CD4-positive, alpha-beta memory T cell (primary cell): ENCODE measurements around the gene SLC12A4. TPM values are rescaled to one million over a fixed set of nuclear protein-coding genes. Genes with fewer than 3 reads are reported as not detected.

Source experiments
- CTCF ChIA-PET: fragments of 350-600 bp; sonication (Branson Sonifier 250); formaldehyde crosslinking; loops from one replicate; lab custom pipeline; 2021; ENCODE audit warnings: inconsistent platforms; ENCODE audit not compliant: partially characterized antibody; lab: Charles Lee
- POLR2A ChIA-PET: fragments of 350-600 bp; sonication (Branson Sonifier 250); formaldehyde crosslinking; loops from one replicate; lab custom pipeline; 2021; ENCODE audit not compliant: partially characterized antibody; lab: Charles Lee
- DNase-seq, 5 donors: peaks; one replicate each; pipeline versions ENCODE4 v3.0.0 to v3.0.0-alpha.2; 2020 to 2022; ENCODE audit warnings: mixed read lengths in 1 of 5
- H3K27ac ChIP-seq: one replicate; pipeline ENCODE4 v1.7.0; 2013; ENCODE audit warnings: low read depth, low read length
- H3K27me3 ChIP-seq: 2 replicates; pipeline ENCODE4 v1.7.0; 2013; ENCODE audit warnings: mild to moderate bottlenecking, low read length, moderate library complexity; ENCODE audit not compliant: insufficient read depth
- H3K36me3 ChIP-seq: 2 replicates; pipeline ENCODE4 v1.7.0; 2013; ENCODE audit warnings: mild to moderate bottlenecking, low read length, moderate library complexity; ENCODE audit not compliant: insufficient read depth
- H3K4me1 ChIP-seq: 2 replicates; pipeline ENCODE4 v1.7.0; 2013; ENCODE audit warnings: mild to moderate bottlenecking, low read length, moderate library complexity; ENCODE audit not compliant: insufficient read depth
- H3K4me3 ChIP-seq, 2 donors: one replicate each; pipeline ENCODE4 v1.7.0; 2013; ENCODE audit warnings: low read length in 2 of 2, mild to moderate bottlenecking in 1 of 2
- H3K9me3 ChIP-seq, 2 donors: one replicate each; pipeline ENCODE4 v1.7.0; 2013; ENCODE audit warnings: low read length in 2 of 2, control low read depth in 1 of 2; ENCODE audit not compliant: control insufficient read depth in 1 of 2
- H3K27ac Mint-ChIP-seq, 7 donors: one replicate each; pipeline ENCODE4 v1.8.0; 2020 to 2021; ENCODE audit warnings: mixed read lengths in 7 of 7, mild to moderate bottlenecking in 6 of 7, inconsistent platforms in 3 of 7, moderate library complexity in 3 of 7
- H3K27me3 Mint-ChIP-seq, 2 donors: one replicate each; pipeline ENCODE4 v1.8.0; 2020 to 2021; ENCODE audit warnings: mixed read lengths in 2 of 2
- H3K36me3 Mint-ChIP-seq, 2 donors: one replicate each; pipeline ENCODE4 v1.8.0; 2020 to 2021; ENCODE audit warnings: mixed read lengths in 2 of 2, inconsistent platforms in 1 of 2, mild to moderate bottlenecking in 1 of 2
- H3K4me1 Mint-ChIP-seq, 4 donors: one replicate each; pipeline ENCODE4 v1.8.0; 2020 to 2021; ENCODE audit warnings: mixed read lengths in 4 of 4, mild to moderate bottlenecking in 1 of 4
- H3K4me3 Mint-ChIP-seq, 8 donors: one replicate each; pipeline ENCODE4 v1.8.0; 2020 to 2021; ENCODE audit warnings: mixed read lengths in 8 of 8, mild to moderate bottlenecking in 7 of 8, moderate library complexity in 6 of 8, inconsistent platforms in 3 of 8
- H3K9me3 Mint-ChIP-seq, 8 donors: one replicate each; pipeline ENCODE4 v1.8.0; 2020 to 2021; ENCODE audit warnings: mixed read lengths in 8 of 8, mild to moderate bottlenecking in 5 of 8, inconsistent platforms in 3 of 8, moderate library complexity in 1 of 8
- intact Hi-C: fragments of 100-400 bp; cut with micrococcal nuclease; formaldehyde crosslinking; loops from one replicate; pipeline ENCODE4 v1.15.1; 2023
- polyA plus RNA-seq, 2 donors: library from polyadenylated mRNA; unstranded; fragments of 300-500 nt; fragmentation: Illumina TruSeq; gene quantifications; one replicate each; pipeline ENCODE4 v1.2.3, GENCODE V29; 2021
- total RNA-seq, 2 experiments: library from RNA; stranded (reverse); gene quantifications; one replicate each; pipeline ENCODE4 v1.2.3, GENCODE V29; 2021

SLC12A4 gene
- total and polyA plus RNA-seq, 4 experiments from 2014 or later = 4.0 to 33.5 (median 19.1) TPM

- Mint-ChIP-seq H3K36me3 (peaks cover 0 to 9% of the 10 kb centered on the region in 2 donors), H3K9me3 (no peaks in the 10 kb centered on the region), H3K27me3 (no peaks in the 10 kb centered on the region), H3K27ac (peak overlapping the region; percentile 83 to 98 (median 95)), H3K4me3 (peak overlapping the region; percentile 88 to 99 (median 96)), H3K4me1 (peaks cover 12 to 37% (median 19%) of the 10 kb centered on the region in 4 donors)
- Histone ChIP-seq H3K36me3 (no peaks in the 10 kb centered on the region), H3K4me1 (peaks cover 17% of the 10 kb centered on the region), H3K9me3 (no peaks in the 10 kb centered on the region), H3K4me3 (peak overlapping the region; percentile 84 to 91), H3K27ac (peak overlapping the region; percentile 63), H3K27me3 (no peaks in the 10 kb centered on the region)
- POLR2A ChIA-PET = interaction anchor here (0.6 to 4.7 kb wide), 6 partner anchors 10 to 436 kb away, joined by 3 to 49 read pairs (median 5); partner anchors contain the start of genes NFATC3 and PSMB10
- peak in 3 of 5 donors; percentile 22 to 39 (median 28) for DNase-seq
- CTCF ChIA-PET = no interaction called here
- intact Hi-C loops = loop anchor here (1.0 to 2.0 kb wide), 2 partner anchors 33 to 54 kb away; partner anchors contain the start of genes DDX28, DUS2 and PSMB10
Measured at GRCh38 chr16:67969254-67970039, 1.0 kb upstream of the SLC12A4 start.

GRCh38 chr16:67967958-67968399, 458 bp downstream of the SLC12A4 start:
- intact Hi-C loops = loop anchor here (2.0 kb wide), 1 partner anchor 31 kb away; the partner anchor contains the start of gene PSMB10
- H3K4me3 ChIP-seq = peak overlapping the region; percentile 24 to 91
- ChIA-PET POLR2A (interaction anchor here (0.8 to 4.7 kb wide), 6 partner anchors 19 to 54 kb away, joined by 3 to 49 read pairs (median 4); partner anchors contain the start of gene PSMB10), CTCF (interaction anchor here (1.1 kb wide), 1 partner anchor 26 kb away, joined by 3 read pairs; no protein-coding TSS in a partner anchor)
- H3K27ac ChIP-seq = peak overlapping the region; percentile 63
- Mint-ChIP-seq H3K4me3 (peak overlapping the region; percentile 88 to 98 (median 96)), H3K36me3 (peaks cover 1 to 9% of the 10 kb centered on the region in 2 donors), H3K9me3 (no peaks in the 10 kb centered on the region), H3K27me3 (no peaks in the 10 kb centered on the region), H3K27ac (peak overlapping the region; percentile 68 to 97 (median 94)), H3K4me1 (peaks cover 12 to 39% (median 19%) of the 10 kb centered on the region in 4 donors)
- H3K36me3 ChIP-seq = no peaks in the 10 kb centered on the region
- H3K27me3 ChIP-seq = no peaks in the 10 kb centered on the region
- peaks cover 17% of the 10 kb centered on the region for H3K4me1 ChIP-seq
- H3K9me3 ChIP-seq = no peaks in the 10 kb centered on the region
- DNase-seq = peak in 2 of 5 donors; percentile 12 to 22

GRCh38 chr16:67967183-67967957, 1.1 kb downstream of the SLC12A4 start:
- peak overlapping the region; percentile 24 to 91 for H3K4me3 ChIP-seq
- intact Hi-C loops = no loop called here
- POLR2A ChIA-PET = interaction anchor here (0.8 to 4.7 kb wide), 8 partner anchors 20 to 54 kb away, joined by 3 to 49 read pairs (median 4); partner anchors contain the start of gene PSMB10
- no peaks in the 10 kb centered on the region for H3K27me3 ChIP-seq
- H3K36me3 ChIP-seq = no peaks in the 10 kb centered on the region
- peak overlapping the region; percentile 88 to 98 (median 96) for H3K4me3 Mint-ChIP-seq
- peak overlapping the region; percentile 63 for H3K27ac ChIP-seq
- peak overlapping the region; percentile 68 to 97 (median 94) for H3K27ac Mint-ChIP-seq
- peaks cover 7 to 9% of the 10 kb centered on the region in 2 donors for H3K36me3 Mint-ChIP-seq
- DNase-seq = peak; percentile 17 to 52 (median 25)
- no peaks in the 10 kb centered on the region for H3K9me3 Mint-ChIP-seq
- no peaks in the 10 kb centered on the region for H3K27me3 Mint-ChIP-seq
- peaks cover 17% of the 10 kb centered on the region for H3K4me1 ChIP-seq
- CTCF ChIA-PET = interaction anchor here (0.7 to 2.2 kb wide), 4 partner anchors 25 to 263 kb away, joined by 3 to 6 read pairs (median 4); no protein-coding TSS in a partner anchor
- peaks cover 14 to 39% (median 20%) of the 10 kb centered on the region in 4 donors for H3K4me1 Mint-ChIP-seq
- no peaks in the 10 kb centered on the region for H3K9me3 ChIP-seq

GRCh38 chr16:67966549-67967182, 1.8 kb downstream of the SLC12A4 start:
- Histone ChIP-seq H3K4me1 (peaks cover 17% of the 10 kb centered on the region), H3K36me3 (no peaks in the 10 kb centered on the region), H3K4me3 (no peak overlapping the region), H3K9me3 (no peaks in the 10 kb centered on the region), H3K27me3 (no peaks in the 10 kb centered on the region), H3K27ac (no peak overlapping the region)
- ChIA-PET POLR2A (interaction anchor here (0.8 to 4.7 kb wide), 4 partner anchors 22 to 39 kb away, joined by 3 to 49 read pairs (median 4); partner anchors contain the start of gene PSMB10), CTCF (interaction anchor here (0.7 to 2.2 kb wide), 3 partner anchors 25 to 263 kb away, joined by 3 to 6 read pairs (median 5); no protein-coding TSS in a partner anchor)
- H3K27ac Mint-ChIP-seq = peak overlapping the region in 5 of 7 donors; percentile 68 to 94 (median 86)
- DNase-seq = no peak
- intact Hi-C loops = no loop called here
- no peaks in the 10 kb centered on the region for H3K9me3 Mint-ChIP-seq
- peak overlapping the region in 6 of 8 donors; percentile 88 to 98 (median 96) for H3K4me3 Mint-ChIP-seq
- H3K27me3 Mint-ChIP-seq = no peaks in the 10 kb centered on the region
- peaks cover 14 to 39% (median 20%) of the 10 kb centered on the region in 4 donors for H3K4me1 Mint-ChIP-seq
- peaks cover 8 to 9% of the 10 kb centered on the region in 2 donors for H3K36me3 Mint-ChIP-seq

- Mint-ChIP-seq H3K4me1 (peaks cover 14 to 39% (median 20%) of the 10 kb centered on the region in 4 donors), H3K36me3 (peaks cover 10% of the 10 kb centered on the region in 2 donors), H3K4me3 (peak overlapping the region in 2 of 8 donors; percentile 42 to 97), H3K9me3 (no peaks in the 10 kb centered on the region), H3K27ac (no peak overlapping the region), H3K27me3 (no peaks in the 10 kb centered on the region)
- intact Hi-C loops = no loop called here
- ChIA-PET CTCF (interaction anchor here (0.9 to 2.2 kb wide), 4 partner anchors 24 to 83 kb away, joined by 3 to 6 read pairs (median 5); no protein-coding TSS in a partner anchor), POLR2A (interaction anchor here (0.8 to 4.7 kb wide), 4 partner anchors 23 to 40 kb away, joined by 3 to 49 read pairs (median 4); partner anchors contain the start of gene PSMB10)
- Histone ChIP-seq H3K27ac (no peak overlapping the region), H3K4me1 (peaks cover 17% of the 10 kb centered on the region), H3K9me3 (no peaks in the 10 kb centered on the region), H3K4me3 (no peak overlapping the region), H3K36me3 (peaks cover 6% of the 10 kb centered on the region), H3K27me3 (no peaks in the 10 kb centered on the region)
- no peak for DNase-seq
Measured at GRCh38 chr16:67965668-67966548, 2.5 kb downstream of the SLC12A4 start.
